ENCODE measurements around the gene LSP1.

The LSP1 gene

DNA sequence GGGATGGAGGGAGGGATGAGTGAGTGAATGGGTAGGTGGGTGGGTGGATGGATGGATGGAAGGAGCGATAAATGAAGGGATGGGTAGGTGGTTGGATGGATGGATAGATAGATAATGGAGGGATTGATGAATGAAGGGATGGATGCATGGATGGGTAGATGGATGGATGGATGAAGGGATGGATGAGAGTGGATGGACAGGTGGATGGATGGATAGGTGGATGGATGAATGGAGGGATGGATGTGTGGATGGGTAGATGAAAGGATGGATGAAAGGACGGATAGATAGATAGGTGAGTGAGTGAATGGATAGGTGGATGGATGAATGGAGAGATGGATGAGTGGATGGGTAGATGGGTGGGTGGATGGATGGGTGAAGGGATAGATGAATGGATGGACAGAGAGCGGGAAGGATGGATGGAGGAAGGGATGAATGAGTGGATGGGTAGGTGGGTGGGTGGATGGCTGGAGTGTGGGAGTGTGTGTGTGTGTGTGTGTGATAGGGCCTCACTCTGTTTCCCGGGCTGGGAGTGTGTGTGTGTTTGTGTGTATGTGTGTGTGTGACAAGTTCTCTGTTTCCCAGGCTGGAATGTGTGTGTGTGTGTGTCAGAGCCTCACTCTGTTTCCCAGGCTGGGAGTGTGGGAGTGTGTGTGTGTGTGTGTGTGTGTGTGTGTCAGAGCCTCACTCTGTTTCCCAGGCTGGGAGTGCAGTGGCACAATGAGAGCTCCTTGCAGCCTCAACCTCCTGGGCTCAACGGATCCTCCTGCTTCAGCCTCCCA is 40.9 kb downstream of the LSP1 start:
- no peak for DNase-seq

DNA sequence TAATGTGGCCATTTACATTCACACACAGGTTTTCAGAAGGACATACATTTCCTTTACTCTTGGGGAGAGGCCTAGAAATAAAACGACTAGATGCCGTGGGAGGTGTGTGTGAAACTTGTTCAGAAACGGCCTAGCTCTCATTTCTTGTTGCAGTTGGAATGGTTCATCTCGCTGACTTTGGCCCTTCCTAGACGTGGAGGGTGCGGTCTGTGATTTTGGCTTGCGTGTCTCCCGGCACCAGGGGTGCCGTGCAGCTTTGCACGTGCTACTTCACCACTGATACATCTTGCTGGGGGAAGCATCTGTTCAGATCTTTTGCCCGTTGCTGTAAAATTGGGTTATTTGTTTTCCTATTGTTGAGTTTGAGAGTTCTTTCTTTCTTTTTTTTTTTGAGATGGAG is 41.9 kb downstream of the LSP1 start:
- DNase-seq: no peak

DNA sequence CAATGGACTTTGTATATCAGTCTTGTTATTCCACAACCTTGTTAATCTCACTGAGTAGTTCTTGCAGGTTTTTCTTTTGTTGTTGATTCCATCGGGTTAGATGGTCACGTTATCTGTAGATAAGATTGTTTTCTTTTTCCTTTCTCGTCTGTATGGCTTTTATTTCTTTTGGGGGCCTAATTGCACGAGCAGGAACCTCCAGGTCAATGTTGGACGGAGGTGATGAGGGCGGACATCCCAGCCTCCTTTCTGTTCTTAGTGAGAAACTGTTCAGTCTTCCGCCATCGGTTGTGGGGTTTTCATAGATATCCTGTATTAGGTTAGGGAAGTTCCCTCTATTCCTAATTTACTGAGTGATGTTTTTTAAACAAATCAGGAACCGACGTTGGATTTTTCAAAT is 43.6 kb downstream of the LSP1 start:
- DNase-seq: no peak

DNA sequence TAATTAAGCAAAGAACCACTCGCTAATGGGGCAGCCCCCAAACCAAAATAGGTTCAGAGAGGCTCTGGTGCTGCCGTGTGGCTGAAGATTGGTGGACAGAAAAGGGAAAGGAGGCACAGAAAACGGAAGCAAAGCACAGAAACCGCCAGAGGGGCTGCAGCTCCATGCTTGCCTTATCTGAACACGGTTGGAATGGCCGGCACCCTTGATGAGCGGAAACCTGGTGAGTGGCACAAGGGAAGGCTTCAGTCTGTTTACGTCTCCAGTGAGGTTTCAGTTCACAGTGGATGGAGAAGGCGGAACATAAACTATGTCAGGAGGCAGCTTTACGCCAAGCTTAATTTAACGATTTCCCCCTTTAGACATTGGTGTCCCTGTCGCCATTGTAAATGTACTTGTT is 44.0 kb downstream of the LSP1 start:
- no peak for DNase-seq

DNA sequence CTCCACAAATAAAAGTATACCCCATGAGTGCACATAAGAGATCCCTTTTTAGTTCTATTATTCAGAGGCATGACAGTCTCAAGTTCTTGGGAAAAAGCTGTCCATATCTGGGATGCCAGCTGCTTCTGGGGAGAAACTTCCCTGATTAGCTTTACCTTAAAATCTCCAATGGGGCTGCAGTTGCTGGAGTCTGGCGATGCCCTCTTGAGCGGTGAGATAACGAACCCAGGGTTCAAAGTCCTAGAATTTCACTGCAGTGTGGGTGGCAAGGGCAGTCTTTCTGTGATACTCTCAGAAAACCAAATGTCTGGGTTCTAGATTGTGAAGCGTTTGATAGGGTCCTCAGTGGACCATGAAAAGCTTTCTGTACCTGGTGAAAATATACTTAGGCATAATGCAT is 46.2 kb downstream of the LSP1 start:
- DNase-seq: no peak

DNA sequence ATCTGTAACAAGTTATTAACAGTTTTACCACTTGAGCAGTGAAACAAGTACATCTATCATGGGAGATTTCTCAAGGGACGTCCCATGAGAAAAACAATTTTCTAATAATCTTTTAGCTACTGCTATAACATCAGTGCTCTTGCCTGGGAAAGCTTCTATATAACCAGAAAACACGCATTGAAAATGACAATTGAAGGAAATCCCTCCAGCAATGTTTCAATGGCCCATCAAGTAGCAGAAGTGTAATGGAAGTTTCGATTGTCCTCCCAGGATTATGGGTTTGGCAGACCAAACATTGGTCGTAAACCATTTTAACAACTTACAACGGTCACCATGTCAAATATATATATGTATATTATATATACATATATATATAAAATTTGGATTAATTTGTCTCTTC is 46.8 kb downstream of the LSP1 start:
- DNase-seq: no peak

DNA sequence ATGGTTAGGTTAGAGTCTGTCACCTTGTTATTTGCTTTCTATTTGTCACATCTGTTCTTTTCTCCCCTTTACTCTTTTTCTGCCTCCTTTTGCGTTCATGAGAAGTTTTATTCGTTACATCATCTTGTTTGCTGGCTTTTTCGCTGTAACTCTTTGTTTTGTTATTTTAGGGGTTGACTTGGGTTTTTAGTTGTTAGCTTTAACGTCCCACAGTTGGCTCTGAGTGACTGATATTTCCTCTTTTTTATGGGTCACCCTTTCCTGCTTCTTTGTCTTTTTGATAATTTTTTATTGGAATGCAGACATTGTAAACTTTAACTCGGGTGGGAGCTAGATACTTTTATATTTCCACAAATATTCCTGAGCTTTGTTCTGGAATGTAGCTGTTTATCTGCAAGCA is 53.3 kb downstream of the LSP1 start:
- DNase-seq: no peak

DNA sequence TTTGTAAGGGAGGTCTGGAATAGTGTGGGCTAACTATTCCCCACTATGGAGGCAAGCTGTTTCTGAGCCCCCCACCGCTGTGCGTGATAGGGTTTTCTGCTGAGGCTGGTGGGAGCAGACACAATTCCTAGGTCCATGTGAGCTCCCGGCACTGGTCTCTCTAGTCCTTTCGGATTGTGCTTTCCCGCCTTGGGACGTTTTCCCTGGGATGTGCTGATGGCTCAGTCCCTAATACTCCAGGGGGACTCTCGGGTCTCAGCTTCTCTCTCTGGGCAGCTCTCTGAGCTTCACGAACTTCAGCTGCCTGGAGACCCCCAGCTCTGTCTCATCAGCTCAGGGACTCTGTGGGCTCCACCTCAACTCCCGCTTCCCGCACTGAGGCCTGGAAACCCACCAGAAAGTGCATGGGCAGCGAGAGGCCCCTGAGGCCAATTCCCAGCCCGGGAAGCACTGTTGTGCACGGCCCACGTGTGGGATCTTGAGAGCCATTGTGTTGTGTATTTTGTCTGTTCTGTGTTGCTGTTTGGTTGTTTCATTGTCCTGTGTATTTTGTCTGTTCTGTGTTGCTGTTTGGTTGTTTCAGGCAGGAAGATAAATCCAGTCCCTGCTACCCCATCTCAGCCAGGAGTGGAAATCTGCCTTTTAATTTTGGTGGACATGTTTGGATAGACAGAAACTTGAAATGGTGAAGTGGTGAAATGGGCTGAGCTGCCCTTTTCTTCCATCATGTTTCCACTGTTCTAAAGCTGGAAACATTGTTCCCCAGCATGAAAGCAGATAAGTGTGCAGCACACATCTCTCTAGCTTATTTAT is 53.9 kb downstream of the LSP1 start:
- DNase-seq: no peak

DNA sequence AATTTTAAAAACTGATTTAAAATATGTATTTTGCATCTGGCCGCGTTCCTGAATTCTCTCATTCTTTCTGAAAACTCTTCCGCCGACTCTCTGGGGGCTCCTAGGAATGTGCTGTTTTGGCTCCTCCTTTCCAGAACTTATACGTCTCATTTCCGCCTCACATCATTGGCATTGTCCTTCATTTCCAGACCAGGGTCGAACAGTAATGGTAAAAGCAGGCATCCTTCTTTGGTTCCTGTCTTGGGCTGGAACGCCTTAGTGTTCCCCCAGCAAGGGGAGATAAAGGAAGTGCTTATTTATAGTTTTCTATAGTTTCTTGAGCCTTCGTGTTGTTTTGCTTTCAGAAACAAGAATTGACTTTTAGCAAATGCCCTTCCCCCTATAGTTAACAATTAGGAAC is 55.7 kb downstream of the LSP1 start:
- no peak for DNase-seq

DNA sequence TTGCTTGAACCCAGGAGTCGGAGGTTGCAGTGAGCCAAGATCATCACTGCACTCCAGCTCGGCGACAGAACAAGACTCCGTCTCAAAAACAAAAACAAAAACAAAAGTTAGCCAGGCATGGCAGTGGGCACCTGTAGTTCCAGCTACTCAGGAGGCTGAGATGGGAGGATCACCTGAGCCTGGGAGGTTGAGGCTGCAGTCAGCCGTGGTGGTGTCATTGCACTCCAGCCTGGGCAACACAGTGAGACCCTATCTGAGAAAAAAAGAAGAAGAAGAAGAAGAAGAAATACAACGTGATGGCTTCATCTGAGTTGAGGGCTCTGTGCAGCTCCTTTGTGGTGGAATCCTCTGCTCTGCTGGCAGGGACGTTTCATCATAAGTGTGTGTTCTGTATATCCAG is 56.6 kb downstream of the LSP1 start:
- no peak for DNase-seq

DNA sequence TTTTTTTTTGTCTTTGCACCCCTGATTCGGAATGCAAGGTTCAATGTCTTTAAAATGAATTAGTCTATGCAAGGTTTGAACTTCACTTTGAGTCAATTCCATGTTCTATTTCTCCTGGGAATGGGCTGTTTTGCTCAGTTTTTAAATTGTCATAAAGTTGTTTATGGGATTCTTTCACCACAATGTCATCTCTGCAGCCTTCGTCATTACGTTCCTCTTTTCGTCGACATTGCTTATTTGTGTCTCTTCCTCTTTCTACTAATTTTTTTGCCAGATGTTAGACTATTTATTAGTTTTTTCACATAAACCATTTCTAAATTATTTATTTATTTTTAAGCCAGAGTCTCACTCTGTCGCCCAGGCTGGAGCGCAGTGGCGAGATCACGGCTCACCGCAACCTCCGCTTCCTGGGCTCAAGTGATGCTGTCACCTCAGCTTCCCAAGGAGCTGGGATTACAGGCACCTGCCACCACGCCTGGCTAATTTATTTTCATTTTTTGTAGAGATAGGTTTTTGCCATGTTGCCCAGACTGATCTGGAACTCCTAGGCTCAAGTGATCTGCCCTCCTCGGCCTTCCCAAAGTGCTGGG is 59.5 kb downstream of the LSP1 start:
- no peak for DNase-seq

DNA sequence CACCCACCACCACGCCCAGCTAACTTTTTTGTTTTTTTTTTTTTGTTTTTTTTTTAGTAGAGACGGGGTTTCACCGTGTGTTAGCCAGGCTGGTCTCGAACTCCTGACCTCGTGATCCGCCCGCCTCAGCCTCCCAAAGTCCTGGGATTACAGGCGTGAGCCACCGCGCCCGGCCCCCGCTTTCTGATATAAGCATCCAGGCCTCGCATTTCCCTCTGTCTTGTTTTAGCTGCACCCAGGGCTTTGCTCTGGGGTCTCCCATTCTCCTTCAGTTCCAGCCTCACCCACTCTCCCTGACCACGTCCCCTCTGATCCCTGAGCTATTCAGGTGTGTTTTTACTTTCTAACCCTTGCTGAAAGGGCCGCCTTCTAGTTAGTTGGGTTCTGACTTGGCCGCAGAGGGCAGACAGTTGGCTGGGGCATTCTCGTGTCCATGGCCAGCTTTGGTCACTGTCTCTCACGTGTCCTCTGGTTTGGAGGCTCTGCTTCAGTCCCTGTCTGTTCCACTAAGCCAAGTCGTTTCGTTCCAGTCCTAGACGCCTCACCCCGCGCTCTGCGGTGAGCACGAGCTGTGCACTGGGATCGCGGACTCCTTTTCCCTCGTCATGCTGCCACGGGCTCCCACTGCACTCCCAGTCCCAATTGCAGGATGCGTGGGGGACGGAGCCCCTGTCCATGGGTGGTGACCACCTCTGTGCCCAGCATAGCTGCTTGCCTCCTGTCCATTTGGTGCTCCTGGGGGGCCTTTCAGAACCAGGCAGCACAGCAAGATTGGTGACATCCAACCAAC is 60.6 kb downstream of the LSP1 start:
- no peak for DNase-seq

DNA sequence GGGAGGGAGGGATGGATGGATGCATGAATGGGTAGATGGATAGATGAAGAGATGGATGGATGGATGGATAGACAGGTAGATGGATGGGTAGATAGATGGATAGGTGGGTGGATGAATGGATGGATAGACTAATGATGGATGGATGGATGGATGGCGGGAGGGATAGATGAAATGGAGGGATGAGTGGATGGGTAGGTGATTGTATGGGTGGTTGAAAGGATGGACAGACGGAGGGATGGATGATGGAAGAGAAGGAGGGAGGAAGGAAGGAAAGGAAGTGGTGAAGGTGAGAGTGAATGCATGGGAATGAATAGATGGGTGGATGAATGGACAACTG is 62.9 kb downstream of the LSP1 start:
- DNase-seq: no peak

DNA sequence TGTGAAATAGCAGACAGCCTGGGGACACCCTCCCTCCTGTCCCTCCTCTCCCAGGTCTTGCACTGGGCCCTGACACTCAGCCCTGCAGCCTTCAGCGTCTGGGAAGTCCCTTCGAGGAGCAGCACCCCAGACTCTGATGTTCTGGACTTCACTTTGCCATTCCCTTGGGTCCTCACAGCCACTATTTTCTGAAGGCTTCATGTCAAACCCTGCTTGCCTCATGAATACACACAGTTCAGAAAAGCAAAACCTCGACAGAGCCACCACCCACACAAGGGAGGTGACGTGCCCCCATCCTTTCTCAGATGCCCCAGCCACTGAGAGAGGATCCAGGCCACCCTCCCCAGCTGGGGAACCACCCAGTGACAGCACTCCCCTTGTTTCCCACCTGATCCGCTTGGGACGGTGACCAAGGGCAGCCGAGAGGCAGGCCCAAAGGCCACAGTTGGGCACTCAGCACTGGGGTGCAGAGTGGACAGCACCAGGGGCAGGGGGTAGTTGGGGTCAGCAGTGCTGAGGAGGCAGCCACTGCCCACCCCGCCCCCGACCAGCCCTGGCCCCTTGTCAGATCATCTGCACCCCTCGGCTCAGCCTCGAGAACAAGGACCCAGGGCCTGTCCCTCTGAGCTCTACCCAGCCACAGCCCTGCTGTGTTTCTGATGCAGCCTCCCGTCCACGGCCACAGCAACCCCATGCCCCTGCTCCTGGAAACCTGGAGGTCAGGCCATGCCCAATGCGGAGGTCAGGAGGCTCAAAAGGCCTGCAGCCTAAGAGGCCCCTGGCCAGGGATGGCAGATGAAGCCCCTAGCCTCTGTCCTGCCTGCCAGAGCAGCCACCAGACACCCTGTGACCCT is 63.5 kb downstream of the LSP1 start:
- no peak for DNase-seq

DNA sequence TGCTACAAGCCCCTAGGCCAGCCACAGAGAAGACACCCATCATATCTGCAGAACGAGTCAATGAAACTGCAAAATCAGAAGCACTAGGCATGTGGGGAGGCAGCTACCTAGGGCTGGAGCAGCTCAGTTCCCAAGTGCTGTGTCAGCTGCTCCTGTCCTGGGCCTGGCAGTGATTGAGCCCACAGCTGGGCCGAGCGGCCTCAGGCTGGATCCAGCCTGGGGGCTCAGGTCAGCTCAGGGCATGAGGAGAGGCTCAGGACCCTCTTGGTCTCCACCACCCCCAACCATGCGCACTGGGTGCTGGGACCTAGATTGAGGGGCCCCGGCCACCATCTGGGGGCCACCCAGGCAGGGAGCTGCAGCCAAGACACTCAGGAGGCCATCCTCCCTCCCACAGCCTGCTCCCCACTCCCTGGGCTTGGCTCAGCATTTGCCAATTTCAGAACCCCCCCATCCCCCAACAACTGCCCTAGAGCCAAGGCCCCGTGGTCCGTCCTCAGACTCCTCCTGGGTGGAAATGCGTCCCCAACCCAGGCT is 64.2 kb downstream of the LSP1 start:
- no peak for DNase-seq

DNA sequence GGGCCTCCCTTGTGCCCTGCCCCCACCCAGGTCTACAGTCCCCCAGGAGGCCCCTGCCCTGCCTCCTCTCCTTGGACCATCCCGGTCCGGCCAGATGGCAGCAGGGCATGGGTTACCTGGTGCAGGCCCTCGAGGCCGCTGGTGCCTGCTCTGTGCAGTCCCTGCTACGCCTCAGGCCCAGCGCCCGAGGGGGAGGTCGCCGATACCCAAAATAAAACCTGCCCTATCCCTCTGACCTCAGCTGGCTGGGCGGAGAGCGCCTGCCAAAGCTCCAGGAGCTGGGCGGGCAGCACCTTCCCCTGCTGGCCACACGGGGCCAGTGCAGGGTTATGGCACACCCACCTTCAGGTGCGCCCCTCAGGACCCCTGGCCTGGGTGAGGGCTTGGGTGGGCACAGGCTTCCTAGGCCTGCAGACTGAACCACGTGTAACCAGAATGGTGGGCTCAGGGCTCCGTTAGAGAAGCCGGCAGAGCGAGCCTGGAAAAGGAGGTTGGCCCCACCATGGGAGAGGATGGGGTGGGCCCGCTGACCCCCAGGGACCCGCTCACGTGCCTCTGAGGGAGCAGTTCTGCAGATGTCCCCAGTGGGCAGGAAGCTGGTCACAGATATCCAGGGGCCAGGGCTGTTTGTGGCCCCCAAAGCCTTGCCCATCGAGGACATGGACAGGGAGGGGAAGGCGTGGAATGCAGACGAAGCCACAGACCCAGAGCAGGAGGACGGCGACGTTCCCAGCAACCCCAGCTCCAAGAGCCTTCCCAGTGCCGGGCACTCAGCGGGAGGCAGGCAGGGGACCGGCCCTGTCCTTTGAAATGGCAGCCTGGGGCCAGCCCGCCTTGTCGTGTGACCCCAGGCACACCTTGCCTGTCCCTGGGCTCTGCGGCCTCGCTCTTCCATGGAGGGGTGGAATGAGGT is 64.9 kb downstream of the LSP1 start:
- no peak for DNase-seq

DNA sequence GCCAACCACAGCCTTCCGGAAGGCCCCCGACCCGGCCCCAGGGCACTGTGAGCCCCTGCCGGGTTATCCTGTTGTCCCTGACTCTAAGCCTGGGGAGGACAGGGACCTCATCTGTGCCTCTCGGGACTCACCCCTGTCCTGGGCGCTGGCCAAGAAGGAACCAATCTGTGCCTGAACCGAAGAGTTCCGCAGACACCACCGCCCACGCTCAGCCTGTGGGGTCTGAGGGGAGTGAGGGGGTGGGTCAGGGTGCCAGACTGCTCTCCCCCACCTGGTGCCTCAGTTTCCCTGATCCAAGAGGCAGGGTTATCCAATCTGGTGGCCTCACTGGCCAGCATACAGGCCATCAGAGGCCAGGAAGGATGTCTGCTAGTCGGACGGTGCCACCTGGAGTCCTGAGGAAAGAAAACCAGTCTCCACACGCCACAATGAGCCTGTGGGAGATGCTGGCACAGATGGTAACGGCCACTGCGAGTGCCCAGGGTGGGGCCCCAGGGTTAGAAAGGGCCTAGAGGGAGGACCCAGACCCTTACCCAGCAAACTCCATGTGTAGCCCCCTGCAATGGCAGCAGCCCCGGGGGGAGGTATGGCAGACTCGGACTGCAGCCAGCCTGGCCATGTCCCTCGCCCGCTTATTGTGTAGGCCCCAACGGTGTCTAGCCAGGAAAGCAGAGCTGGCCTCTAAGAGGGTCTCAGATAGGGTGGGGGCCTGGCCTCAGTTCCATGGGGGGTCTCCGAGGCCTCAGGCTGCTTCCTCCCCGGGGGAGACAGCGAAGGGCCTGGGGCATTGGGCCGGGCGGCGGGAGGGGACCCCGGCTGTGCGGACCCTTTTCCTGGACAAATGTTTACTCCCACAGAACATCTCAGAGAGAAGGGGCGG is 65.8 kb downstream of the LSP1 start:
- no peak for DNase-seq

DNA sequence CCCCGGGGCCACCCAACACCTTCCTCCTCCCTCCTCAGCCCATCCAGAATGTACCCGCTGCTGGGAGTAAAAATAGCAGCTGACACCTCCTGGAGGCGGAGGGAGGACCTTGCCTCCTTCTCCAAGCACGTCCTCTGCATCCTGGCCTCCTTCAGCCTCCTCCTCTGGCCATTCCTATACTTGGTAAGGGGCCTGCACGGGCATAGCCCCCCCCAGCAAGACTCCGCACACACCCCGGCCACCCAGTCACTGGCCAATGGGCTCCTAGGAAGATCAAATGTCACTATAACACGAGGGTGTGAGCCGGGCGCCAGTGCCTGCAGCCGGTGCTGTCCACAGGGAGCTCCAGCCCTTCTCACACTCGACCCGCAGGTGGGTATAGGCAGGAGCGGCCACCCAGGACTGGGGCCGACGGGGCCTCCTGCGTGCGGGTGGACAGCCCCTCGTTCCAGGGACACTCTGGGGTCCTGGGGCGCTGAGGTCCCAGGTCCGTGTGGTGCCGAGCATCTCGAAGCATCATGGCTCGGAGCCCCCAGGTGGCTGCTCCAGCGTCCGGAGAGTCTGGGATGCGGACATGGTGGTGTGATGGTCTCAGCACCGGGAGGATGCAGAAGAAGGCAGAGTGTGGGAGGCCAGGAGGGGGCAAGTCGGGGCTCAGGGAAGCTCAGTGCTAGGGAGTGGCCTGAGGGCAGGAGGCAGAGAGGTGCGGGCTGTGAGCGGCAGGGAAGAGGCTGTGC is 66.7 kb downstream of the LSP1 start, which contains the start of gene TNNT3:
Gene TNNT3 (plus strand): TSS at position 313 of the 737 bp plus-strand sequence. CDS start 3,172 bp downstream, outside the sequence.
- no peak for DNase-seq

Data from activated gamma-delta T cell treated with Interleukin-2 at 50 U/mL for 16 hours (primary cell).